ENCODE data around the gene GRIK4. TPM values are rescaled to one million over a fixed set of nuclear protein-coding genes. Genes with fewer than 3 reads are reported as not detected.
"Not testable (repeated sequence)": the region's sequence is repeated elsewhere in the genome, so short reads cannot be mapped to it uniquely, and the experiment has no call there.

The GRIK4 gene
- total RNA-seq, 1 donor from 2014 or later: 0.10 TPM

- DNase-seq (ENCODE audit: low spot score): no peak
These were observed 62.3 kb downstream of the GRIK4 start for GRCh38 chr11:120573756-120574354.

- no peak for DNase-seq (ENCODE audit: low spot score)
These were observed 63.3 kb downstream of the GRIK4 start for GRCh38 chr11:120574876-120575275.

GRCh38 chr11:120575461-120575860 lies 63.9 kb downstream of the GRIK4 start:
- no peak for DNase-seq (ENCODE audit: low spot score)

GRCh38 chr11:120576606-120577005 lies 65.1 kb downstream of the GRIK4 start:
- no peak for DNase-seq (ENCODE audit: low spot score)

GRCh38 chr11:120577041-120577440 lies 65.5 kb downstream of the GRIK4 start:
- no peak for DNase-seq (ENCODE audit: low spot score)

GRCh38 chr11:120577624-120578363 lies 66.2 kb downstream of the GRIK4 start:
- DNase-seq (ENCODE audit: low spot score): no peak

DNA sequence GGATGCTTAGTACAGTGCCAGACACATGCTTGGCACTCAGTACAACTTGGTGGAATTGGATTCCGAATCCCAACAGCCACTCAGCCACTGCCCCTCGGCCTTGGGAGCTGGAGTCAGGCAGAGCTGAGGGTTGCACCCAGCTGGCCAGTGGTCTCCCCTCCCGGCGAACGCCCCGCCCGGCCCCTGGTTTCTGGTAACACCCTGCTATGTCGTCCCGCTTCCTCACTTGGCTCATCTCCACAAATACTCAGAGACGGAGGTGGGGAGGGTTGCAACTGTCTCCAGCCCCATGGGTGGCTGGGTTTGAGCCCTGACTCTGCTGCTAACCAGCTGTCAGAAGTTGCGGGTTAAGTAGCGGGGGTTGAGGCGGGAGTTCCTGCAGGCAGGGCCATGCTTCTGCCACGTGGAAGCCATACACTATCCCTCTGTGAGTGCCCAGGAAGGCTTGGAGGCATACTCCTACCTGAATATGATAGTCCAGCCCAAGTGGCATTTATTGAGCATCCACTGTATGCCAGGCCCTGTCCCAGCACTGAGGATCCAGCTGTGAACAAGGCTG lies 67.1 kb downstream of the GRIK4 start:
- DNase-seq (ENCODE audit: low spot score): no peak

GRCh38 chr11:120579611-120580031 lies 68.1 kb downstream of the GRIK4 start:
- no peak for DNase-seq (ENCODE audit: low spot score)

GRCh38 chr11:120581313-120581712 lies 69.8 kb downstream of the GRIK4 start:
- no peak for DNase-seq (ENCODE audit: low spot score)

- DNase-seq (ENCODE audit: low spot score): not testable (repeated sequence)
These were observed 71.0 kb downstream of the GRIK4 start for GRCh38 chr11:120582535-120582934.

- DNase-seq (ENCODE audit: low spot score): no peak
These were observed 74.5 kb downstream of the GRIK4 start for GRCh38 chr11:120586072-120586471.

- no peak for DNase-seq (ENCODE audit: low spot score)
These were observed 75.2 kb downstream of the GRIK4 start for GRCh38 chr11:120586728-120587127.

DNA sequence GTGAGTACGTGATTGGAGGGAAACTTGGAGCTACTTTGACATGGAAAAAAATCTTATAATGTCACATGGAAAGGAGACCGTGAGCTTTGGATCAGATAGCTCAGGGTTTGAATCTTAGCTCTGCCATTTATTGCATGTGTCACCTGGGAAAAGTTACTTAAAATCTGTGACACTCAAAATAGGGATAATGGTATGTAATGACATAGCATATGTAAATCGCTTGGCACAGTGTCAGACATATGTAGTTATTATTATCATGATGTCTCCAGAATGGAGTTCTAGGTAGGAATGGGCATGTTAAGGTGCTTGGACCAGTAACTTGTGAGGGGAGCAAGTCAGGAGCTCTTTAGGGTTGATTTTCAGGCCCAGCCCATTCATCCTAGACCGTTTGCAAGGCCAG lies 75.8 kb downstream of the GRIK4 start:
- DNase-seq (ENCODE audit: low spot score): no peak

- DNase-seq (ENCODE audit: low spot score): no peak
These were observed 77.8 kb downstream of the GRIK4 start for GRCh38 chr11:120589376-120589775.

DNA sequence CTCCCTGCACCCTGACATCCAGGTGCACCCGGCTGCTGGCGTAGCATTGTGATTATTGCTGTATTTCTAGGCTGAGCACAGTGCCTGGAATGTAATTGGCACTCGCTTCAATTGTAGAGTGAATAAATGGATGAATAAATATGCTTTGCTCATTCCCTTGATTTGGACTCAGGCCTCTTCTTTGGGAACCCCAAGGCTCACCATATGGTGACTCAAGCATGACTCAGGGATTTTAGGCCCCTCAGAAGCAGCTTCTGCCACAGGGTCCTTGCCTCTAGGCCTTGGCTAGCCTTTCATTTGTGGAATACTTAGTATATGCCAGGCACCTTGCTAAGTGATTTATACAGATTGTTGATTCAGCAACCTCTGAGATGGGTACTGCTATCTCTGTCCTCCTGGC lies 78.9 kb downstream of the GRIK4 start:
- no peak for DNase-seq (ENCODE audit: low spot score)

GRCh38 chr11:120594746-120595145 lies 83.2 kb downstream of the GRIK4 start:
- DNase-seq (ENCODE audit: low spot score): no peak

DNA sequence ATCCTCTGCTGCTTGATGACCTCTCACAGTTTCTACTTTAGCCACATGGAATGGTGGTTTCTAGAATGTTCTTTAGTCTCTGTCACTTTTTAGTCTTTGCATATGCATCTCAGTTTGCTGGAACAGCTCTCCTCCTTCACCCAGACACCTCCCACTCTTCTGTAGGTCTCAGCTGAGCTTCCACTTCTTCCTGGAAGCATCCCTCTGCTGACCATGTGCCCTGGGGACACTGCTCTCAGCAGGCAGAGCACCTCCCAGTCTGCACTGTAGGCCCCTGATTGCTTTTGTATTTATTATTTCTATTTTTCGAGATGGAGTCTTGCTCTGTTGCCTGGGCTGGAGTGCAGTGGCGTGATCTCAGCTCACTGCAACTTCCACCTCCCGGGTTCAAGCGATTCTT lies 84.0 kb downstream of the GRIK4 start:
- no peak for DNase-seq (ENCODE audit: low spot score)

- DNase-seq (ENCODE audit: low spot score): no peak
These were observed 86.0 kb downstream of the GRIK4 start for GRCh38 chr11:120597250-120598215.

- DNase-seq (ENCODE audit: low spot score): no peak
These were observed 87.1 kb downstream of the GRIK4 start for GRCh38 chr11:120598517-120599257.

- DNase-seq (ENCODE audit: low spot score): no peak
These were observed 88.4 kb downstream of the GRIK4 start for GRCh38 chr11:120599816-120600420.

Data from mesenteric fat pad (tissue), 1 donor.